ENCODE data around the gene TCP11L2.
"Not testable (repeated sequence)": the region's sequence is repeated elsewhere in the genome, so short reads cannot be mapped to it uniquely, and the experiment has no call there.

DNA sequence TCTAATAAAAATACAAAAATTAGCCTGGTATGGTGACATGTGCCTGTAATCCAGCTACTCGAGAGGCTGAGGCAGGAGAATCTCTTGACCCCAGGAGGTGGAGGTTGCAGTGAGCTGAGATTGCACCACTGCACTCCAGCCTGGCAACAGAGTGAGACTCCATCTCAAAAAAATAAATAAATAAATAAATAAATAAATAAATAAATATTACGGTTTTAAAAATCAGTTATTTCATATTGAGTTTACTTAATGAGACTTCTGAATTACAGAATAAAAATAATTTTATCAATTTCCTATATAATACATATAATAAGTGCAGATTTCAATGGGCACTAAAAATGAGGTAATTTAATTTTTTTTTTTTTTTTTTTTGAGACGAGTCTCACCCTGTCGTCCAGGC lies 10.9 kb downstream of the TCP11L2 start:
- TF ChIP-seq, protein P1, sequence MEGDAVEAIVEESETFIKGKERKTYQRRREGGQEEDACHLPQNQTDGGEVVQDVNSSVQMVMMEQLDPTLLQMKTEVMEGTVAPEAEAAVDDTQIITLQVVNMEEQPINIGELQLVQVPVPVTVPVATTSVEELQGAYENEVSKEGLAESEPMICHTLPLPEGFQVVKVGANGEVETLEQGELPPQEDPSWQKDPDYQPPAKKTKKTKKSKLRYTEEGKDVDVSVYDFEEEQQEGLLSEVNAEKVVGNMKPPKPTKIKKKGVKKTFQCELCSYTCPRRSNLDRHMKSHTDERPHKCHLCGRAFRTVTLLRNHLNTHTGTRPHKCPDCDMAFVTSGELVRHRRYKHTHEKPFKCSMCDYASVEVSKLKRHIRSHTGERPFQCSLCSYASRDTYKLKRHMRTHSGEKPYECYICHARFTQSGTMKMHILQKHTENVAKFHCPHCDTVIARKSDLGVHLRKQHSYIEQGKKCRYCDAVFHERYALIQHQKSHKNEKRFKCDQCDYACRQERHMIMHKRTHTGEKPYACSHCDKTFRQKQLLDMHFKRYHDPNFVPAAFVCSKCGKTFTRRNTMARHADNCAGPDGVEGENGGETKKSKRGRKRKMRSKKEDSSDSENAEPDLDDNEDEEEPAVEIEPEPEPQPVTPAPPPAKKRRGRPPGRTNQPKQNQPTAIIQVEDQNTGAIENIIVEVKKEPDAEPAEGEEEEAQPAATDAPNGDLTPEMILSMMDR (IDR thresholded peaks at IDR 0.05; ENCODE audit: borderline replicate concordance, extremely low read depth, low read length, poor library complexity, severe bottlenecking), result not testable (repeated sequence)
- TF ChIP-seq EZH2 (IDR thresholded peaks at IDR 0.05; ENCODE audit: borderline replicate concordance, low read depth, low read length, severe bottlenecking), result not testable (repeated sequence)
